ENCODE results near the gene DISC1. TPM values are rescaled to one million over a fixed set of nuclear protein-coding genes. Genes with fewer than 3 reads are reported as not detected.

The DISC1 gene
- polyA plus RNA-seq, 3 donors, result 5.5 to 14.7 (median 5.8) TPM

DNA sequence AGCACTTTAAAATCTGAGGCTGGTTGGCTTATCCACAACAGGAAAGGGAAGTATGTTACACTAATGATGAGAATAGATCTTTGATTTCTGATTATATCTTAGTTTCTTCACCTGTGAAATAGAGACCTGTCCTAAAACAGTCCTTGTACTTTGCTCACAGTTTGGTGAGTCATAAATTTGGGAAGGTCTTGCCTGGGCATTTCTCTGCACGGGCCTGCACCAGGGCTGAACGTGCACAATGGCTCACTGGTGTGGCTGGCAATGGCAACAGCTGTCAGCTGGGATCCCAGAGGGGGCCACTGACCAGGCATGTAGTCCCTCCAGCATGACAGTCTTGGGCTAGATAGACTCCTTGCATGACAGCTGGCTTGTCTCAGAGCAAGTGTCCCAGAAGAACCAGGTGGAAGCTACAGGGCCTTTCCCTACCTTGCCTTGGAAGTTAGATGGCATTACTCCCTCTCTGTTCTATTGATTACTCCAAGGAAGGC, 367.4 kb downstream of the DISC1 start:
- H3K27ac ChIP-seq (ENCODE audit: low read depth in 1 of 2, low read length in 2 of 2), result no peak overlapping the region
- TF ChIP-seq, protein P1, sequence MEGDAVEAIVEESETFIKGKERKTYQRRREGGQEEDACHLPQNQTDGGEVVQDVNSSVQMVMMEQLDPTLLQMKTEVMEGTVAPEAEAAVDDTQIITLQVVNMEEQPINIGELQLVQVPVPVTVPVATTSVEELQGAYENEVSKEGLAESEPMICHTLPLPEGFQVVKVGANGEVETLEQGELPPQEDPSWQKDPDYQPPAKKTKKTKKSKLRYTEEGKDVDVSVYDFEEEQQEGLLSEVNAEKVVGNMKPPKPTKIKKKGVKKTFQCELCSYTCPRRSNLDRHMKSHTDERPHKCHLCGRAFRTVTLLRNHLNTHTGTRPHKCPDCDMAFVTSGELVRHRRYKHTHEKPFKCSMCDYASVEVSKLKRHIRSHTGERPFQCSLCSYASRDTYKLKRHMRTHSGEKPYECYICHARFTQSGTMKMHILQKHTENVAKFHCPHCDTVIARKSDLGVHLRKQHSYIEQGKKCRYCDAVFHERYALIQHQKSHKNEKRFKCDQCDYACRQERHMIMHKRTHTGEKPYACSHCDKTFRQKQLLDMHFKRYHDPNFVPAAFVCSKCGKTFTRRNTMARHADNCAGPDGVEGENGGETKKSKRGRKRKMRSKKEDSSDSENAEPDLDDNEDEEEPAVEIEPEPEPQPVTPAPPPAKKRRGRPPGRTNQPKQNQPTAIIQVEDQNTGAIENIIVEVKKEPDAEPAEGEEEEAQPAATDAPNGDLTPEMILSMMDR (IDR thresholded peaks at IDR 0.05), result no peak
- no peaks in the 10 kb centered on the region for H3K9me3 ChIP-seq (replicated peaks in 1 of 2; ENCODE audit: control insufficient read depth in 1 of 2, insufficient read depth in 1 of 2, low read length in 2 of 2)
- H3K36me3 Mint-ChIP-seq, result peaks cover 43% of the 10 kb centered on the region in 2 donors
- H2AFZ ChIP-seq (ENCODE audit: insufficient read depth, low read depth, low read length, poor library complexity, severe bottlenecking), result no peak overlapping the region
- no peaks in the 10 kb centered on the region for H3K27me3 Mint-ChIP-seq (ENCODE audit: low read depth in 3 of 3)
- peaks cover 14% of the 10 kb centered on the region for H4K20me1 ChIP-seq (ENCODE audit: insufficient read depth, low read length)
- peaks cover 0 to 3% (median 0%) of the 10 kb centered on the region in 7 donors for H3K9me3 Mint-ChIP-seq
- no peak overlapping the region for H3K4me3 ChIP-seq (replicated peaks in 1 of 3; ENCODE audit: low read depth in 2 of 3, low read length in 3 of 3)
- no peak overlapping the region for H3K27ac Mint-ChIP-seq
- peaks cover 0 to 15% of the 10 kb centered on the region in 2 donors for H3K4me1 ChIP-seq (ENCODE audit: control insufficient read depth in 1 of 2, insufficient read depth in 2 of 2, low read length in 2 of 2)
- WGBS (ENCODE audit: insufficient coverage), result 100% methylated on average over 2 of the region's 2 CpGs
- no peak overlapping the region for H3K4me2 ChIP-seq (replicated peaks; ENCODE audit: extremely low read depth, low read length, poor library complexity, severe bottlenecking)
- H3K4me1 Mint-ChIP-seq, result peaks cover 17% of the 10 kb centered on the region
- H3K9ac ChIP-seq (ENCODE audit: insufficient read depth, low read length, poor library complexity, severe bottlenecking), result no peak overlapping the region
- no peaks in the 10 kb centered on the region for H3K79me2 ChIP-seq (ENCODE audit: insufficient read depth, low read length)
- DNase-seq, result no peak
- intact Hi-C loops (cut with micrococcal nuclease), result no loop called here
- no peak overlapping the region for H3K4me3 Mint-ChIP-seq
- H3K36me3 ChIP-seq (replicated peaks in 1 of 2; ENCODE audit: control insufficient read depth in 1 of 2, insufficient read depth in 2 of 2, low read length in 2 of 2), result peaks cover 0 to 21% of the 10 kb centered on the region in 2 donors
- H3K27me3 ChIP-seq (ENCODE audit: control insufficient read depth in 2 of 2, insufficient read depth in 2 of 2, low read length in 2 of 2), result no peaks in the 10 kb centered on the region

DNA sequence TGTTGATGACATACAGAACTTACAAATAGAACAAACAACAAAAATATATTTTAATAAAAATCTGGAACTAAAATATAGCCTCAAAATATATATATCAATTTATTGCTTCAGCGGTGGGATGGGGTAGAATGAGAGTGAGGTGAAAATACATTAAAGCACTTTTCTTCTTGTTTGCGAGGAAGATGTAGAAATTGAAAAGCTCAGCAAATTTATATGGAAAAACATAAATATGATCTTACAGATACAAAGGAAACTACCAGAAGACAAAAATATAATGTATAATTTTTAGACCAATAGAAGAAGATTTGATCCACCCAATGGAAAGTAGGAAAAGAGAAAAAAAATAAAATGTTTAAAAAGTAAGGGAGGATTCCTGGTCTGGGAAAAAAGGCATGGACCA, 372.2 kb downstream of the DISC1 start:
- no peak overlapping the region for H3K27ac Mint-ChIP-seq
- no peak overlapping the region for H3K27ac ChIP-seq (ENCODE audit: low read depth in 1 of 2, low read length in 2 of 2)
- WGBS (ENCODE audit: insufficient coverage), result no CpG with 5 or more reads among the region's 2 CpGs

More for the DNA sequence above, 372.2 kb downstream of the DISC1 start:
- no peak for DNase-seq
- Histone ChIP-seq H3K27me3 (ENCODE audit: control insufficient read depth in 2 of 2, insufficient read depth in 2 of 2, low read length in 2 of 2) (no peaks in the 10 kb centered on the region), H4K20me1 (ENCODE audit: insufficient read depth, low read length) (peaks cover 5% of the 10 kb centered on the region), H2AFZ (ENCODE audit: insufficient read depth, low read depth, low read length, poor library complexity, severe bottlenecking) (no peak overlapping the region), H3K36me3 (replicated peaks in 1 of 2; ENCODE audit: control insufficient read depth in 1 of 2, insufficient read depth in 2 of 2, low read length in 2 of 2) (peaks cover 0 to 12% of the 10 kb centered on the region in 2 donors), H3K9ac (ENCODE audit: insufficient read depth, low read length, poor library complexity, severe bottlenecking) (no peak overlapping the region), H3K9me3 (replicated peaks in 1 of 2; ENCODE audit: control insufficient read depth in 1 of 2, insufficient read depth in 1 of 2, low read length in 2 of 2) (no peaks in the 10 kb centered on the region), H3K4me3 (replicated peaks in 1 of 3; ENCODE audit: low read depth in 2 of 3, low read length in 3 of 3) (no peak overlapping the region), H3K4me1 (ENCODE audit: control insufficient read depth in 1 of 2, insufficient read depth in 2 of 2, low read length in 2 of 2) (no peaks in the 10 kb centered on the region), H3K79me2 (ENCODE audit: insufficient read depth, low read length) (no peaks in the 10 kb centered on the region), H3K4me2 (replicated peaks; ENCODE audit: extremely low read depth, low read length, poor library complexity, severe bottlenecking) (no peak overlapping the region)
- intact Hi-C loops (cut with micrococcal nuclease), result no loop called here
- H3K9me3 Mint-ChIP-seq, result peaks cover 0 to 5% (median 2%) of the 10 kb centered on the region in 7 donors
- no peak overlapping the region for H3K4me3 Mint-ChIP-seq
- H3K27me3 Mint-ChIP-seq (ENCODE audit: low read depth in 3 of 3), result no peaks in the 10 kb centered on the region
- peaks cover 20 to 24% of the 10 kb centered on the region in 2 donors for H3K36me3 Mint-ChIP-seq
- H3K4me1 Mint-ChIP-seq, result no peaks in the 10 kb centered on the region
- TF ChIP-seq, protein P1 (IDR thresholded peaks at IDR 0.05), result no peak

Data from CD14-positive monocyte (primary cell).